SK-N-SH treated with all-trans-retinoic acid at 6 μM for 48 hours (cell line): ENCODE data around the gene LAMA2.
A peak's percentile ranks its signal among the peaks of the same experiment; 100 is the strongest.

ENCODE experiments used
- ATAC-seq: fragments of 200-7000 bp; cut with Tn5 transposase; 3 replicates; pipeline ENCODE4 v1.9.1; 2020; ENCODE audit warnings: mild to moderate bottlenecking, moderate library complexity
- ARNTL ChIP-seq: fragments of 450-650 bp; formaldehyde crosslinking; IDR thresholded peaks from 2 replicates; pipeline ENCODE4 v1.5.0; 2020; ENCODE audit warnings: low read depth, mild to moderate bottlenecking, moderate library complexity, borderline replicate concordance
- CSDC2 ChIP-seq: fragments of 250-450 bp; sonication (Bioruptor Pico); IDR thresholded peaks from 2 replicates; pipeline ENCODE4 v1.5.0; 2020; ENCODE audit warnings: mild to moderate bottlenecking, moderate library complexity
- CSRNP3 ChIP-seq: fragments of 250-450 bp; sonication (Bioruptor Pico); IDR thresholded peaks from 2 replicates; pipeline ENCODE4 v1.5.1; 2021; ENCODE audit warnings: mild to moderate bottlenecking, moderate library complexity
- ESRRG ChIP-seq: fragments of 250-450 bp; sonication (Bioruptor Pico); IDR thresholded peaks from 2 replicates; pipeline ENCODE4 v1.6.1; 2021; ENCODE audit warnings: mild to moderate bottlenecking
- GLIS3 ChIP-seq: fragments of 250-450 bp; sonication (Bioruptor Pico); IDR thresholded peaks from 2 replicates; pipeline ENCODE4 v1.5.0; 2020; ENCODE audit warnings: mild to moderate bottlenecking, moderate library complexity
- ISL1 ChIP-seq: fragments of 250-450 bp; sonication (Bioruptor Pico); IDR thresholded peaks from 2 replicates; pipeline ENCODE4 v2.1.2; 2022; ENCODE audit warnings: mild to moderate bottlenecking, moderate library complexity
- PPARA ChIP-seq: fragments of 250-450 bp; sonication (Bioruptor Pico); IDR thresholded peaks from 2 replicates; pipeline ENCODE4 v1.5.0; 2020; ENCODE audit warnings: mild to moderate bottlenecking, borderline replicate concordance
- RARB ChIP-seq: fragments of 250-450 bp; sonication (Bioruptor Pico); IDR thresholded peaks from 2 replicates; pipeline ENCODE4 v1.8.0; 2021; ENCODE audit warnings: mild to moderate bottlenecking, moderate library complexity
- SNAI2 ChIP-seq: fragments of 250-450 bp; sonication (Bioruptor Pico); IDR thresholded peaks from 2 replicates; pipeline ENCODE4 v1.5.0; 2020; ENCODE audit warnings: mild to moderate bottlenecking, moderate library complexity
- TCF4 ChIP-seq: fragments of 250-450 bp; sonication (Bioruptor Pico); IDR thresholded peaks from 2 replicates; pipeline ENCODE4 v1.8.0; 2021; ENCODE audit warnings: mild to moderate bottlenecking, moderate library complexity, borderline replicate concordance
- TOX ChIP-seq: fragments of 250-450 bp; sonication (Bioruptor Pico); IDR thresholded peaks from 2 replicates; pipeline ENCODE4 v1.8.0; 2021; ENCODE audit warnings: mild to moderate bottlenecking, moderate library complexity, borderline replicate concordance
- TSHZ2 ChIP-seq: fragments of 250-450 bp; sonication (Bioruptor Pico); IDR thresholded peaks from 2 replicates; pipeline ENCODE4 v1.5.0; 2020; ENCODE audit warnings: mild to moderate bottlenecking, moderate library complexity
- ZC3H10 ChIP-seq: fragments of 250-450 bp; sonication (Bioruptor Pico); IDR thresholded peaks from 2 replicates; pipeline ENCODE4 v1.5.1; 2021; ENCODE audit warnings: mild to moderate bottlenecking, moderate library complexity
- ZFP30 ChIP-seq: fragments of 450-650 bp; formaldehyde crosslinking; IDR thresholded peaks from 2 replicates; pipeline ENCODE4 v1.5.0; 2022; ENCODE audit warnings: mild to moderate bottlenecking, moderate library complexity
- ZNF70 ChIP-seq: fragments of 450-650 bp; formaldehyde crosslinking; IDR thresholded peaks from 2 replicates; pipeline ENCODE4 v1.5.0; 2020; ENCODE audit warnings: mild to moderate bottlenecking, moderate library complexity
- ZNF8 ChIP-seq: fragments of 450-650 bp; formaldehyde crosslinking; IDR thresholded peaks from 2 replicates; pipeline ENCODE4 v1.5.0; 2020; ENCODE audit warnings: mild to moderate bottlenecking, moderate library complexity
- TF ChIP-seq, protein P1 (sequence below): fragments of 250-450 bp; sonication (Bioruptor Pico); IDR thresholded peaks from 2 replicates; pipeline ENCODE4 v1.8.0; 2021; ENCODE audit warnings: low read depth, mild to moderate bottlenecking, moderate library complexity, borderline replicate concordance
- TF ChIP-seq, protein P2 (sequence below): fragments of 250-450 bp; sonication (Bioruptor Pico); IDR thresholded peaks from 2 replicates; pipeline ENCODE4 v1.8.0; 2020; ENCODE audit warnings: mild to moderate bottlenecking, moderate library complexity, borderline replicate concordance

LAMA2 gene

GRCh38 chr6:129469070-129469662, 586.2 kb downstream of the LAMA2 start:
- peak; percentile 56; the same call in 1 of the 3 replicates for ATAC-seq
- TF ChIP-seq TCF4 (CRISPR knock-in tag) (no peak), SNAI2 (CRISPR knock-in tag) (no peak), RARB (CRISPR knock-in tag) (no peak), TSHZ2 (CRISPR knock-in tag) (no peak), PPARA (CRISPR knock-in tag) (no peak), ZC3H10 (no peak), ISL1 (CRISPR knock-in tag) (no peak), ZFP30 (CRISPR knock-in tag) (no peak), ESRRG (CRISPR knock-in tag) (no peak)
- TF ChIP-seq, protein P1, sequence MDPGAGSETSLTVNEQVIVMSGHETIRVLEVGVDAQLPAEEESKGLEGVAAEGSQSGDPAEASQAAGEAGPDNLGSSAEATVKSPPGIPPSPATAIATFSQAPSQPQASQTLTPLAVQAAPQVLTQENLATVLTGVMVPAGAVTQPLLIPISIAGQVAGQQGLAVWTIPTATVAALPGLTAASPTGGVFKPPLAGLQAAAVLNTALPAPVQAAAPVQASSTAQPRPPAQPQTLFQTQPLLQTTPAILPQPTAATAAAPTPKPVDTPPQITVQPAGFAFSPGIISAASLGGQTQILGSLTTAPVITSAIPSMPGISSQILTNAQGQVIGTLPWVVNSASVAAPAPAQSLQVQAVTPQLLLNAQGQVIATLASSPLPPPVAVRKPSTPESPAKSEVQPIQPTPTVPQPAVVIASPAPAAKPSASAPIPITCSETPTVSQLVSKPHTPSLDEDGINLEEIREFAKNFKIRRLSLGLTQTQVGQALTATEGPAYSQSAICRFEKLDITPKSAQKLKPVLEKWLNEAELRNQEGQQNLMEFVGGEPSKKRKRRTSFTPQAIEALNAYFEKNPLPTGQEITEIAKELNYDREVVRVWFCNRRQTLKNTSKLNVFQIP (CRISPR knock-in tag), result no peak

GRCh38 chr6:129472239-129472638, 589.3 kb downstream of the LAMA2 start:
- TF ChIP-seq ISL1 (CRISPR knock-in tag), result no peak
- TF ChIP-seq ARNTL (CRISPR knock-in tag), result no peak
- TF ChIP-seq, protein P2, sequence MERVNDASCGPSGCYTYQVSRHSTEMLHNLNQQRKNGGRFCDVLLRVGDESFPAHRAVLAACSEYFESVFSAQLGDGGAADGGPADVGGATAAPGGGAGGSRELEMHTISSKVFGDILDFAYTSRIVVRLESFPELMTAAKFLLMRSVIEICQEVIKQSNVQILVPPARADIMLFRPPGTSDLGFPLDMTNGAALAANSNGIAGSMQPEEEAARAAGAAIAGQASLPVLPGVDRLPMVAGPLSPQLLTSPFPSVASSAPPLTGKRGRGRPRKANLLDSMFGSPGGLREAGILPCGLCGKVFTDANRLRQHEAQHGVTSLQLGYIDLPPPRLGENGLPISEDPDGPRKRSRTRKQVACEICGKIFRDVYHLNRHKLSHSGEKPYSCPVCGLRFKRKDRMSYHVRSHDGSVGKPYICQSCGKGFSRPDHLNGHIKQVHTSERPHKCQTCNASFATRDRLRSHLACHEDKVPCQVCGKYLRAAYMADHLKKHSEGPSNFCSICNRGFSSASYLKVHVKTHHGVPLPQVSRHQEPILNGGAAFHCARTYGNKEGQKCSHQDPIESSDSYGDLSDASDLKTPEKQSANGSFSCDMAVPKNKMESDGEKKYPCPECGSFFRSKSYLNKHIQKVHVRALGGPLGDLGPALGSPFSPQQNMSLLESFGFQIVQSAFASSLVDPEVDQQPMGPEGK (CRISPR knock-in tag), result no peak
- TF ChIP-seq ZNF8 (CRISPR knock-in tag), result no peak
- TF ChIP-seq ESRRG (CRISPR knock-in tag), result no peak
- TF ChIP-seq, protein P1 (CRISPR knock-in tag), result no peak
- TF ChIP-seq CSDC2 (CRISPR knock-in tag), result no peak
- no peak for TF ChIP-seq SNAI2 (CRISPR knock-in tag)
- TF ChIP-seq CSRNP3 (CRISPR knock-in tag), result no peak
- TF ChIP-seq GLIS3, result no peak
- ATAC-seq, result no peak

DNA sequence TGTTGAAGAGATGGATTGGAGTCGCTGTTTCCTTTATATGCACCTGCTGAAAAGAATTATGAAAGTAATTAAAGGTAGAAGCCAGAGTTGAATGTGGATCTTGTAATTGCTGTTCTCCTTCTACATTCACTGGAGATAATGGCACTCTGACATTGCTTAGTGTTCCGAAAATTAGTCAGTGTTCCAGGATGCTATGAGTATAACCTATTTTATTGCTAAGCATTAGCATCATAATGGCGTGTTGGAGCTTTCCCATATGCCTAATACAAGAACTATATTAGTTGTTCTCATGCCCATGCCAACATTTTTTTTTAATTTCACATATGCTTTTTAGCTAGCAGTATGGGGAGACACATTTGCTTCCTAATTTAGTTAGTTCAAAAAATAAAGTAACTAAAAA, 590.6 kb downstream of the LAMA2 start:
- no peak for ATAC-seq
- TF ChIP-seq ZNF70 (CRISPR knock-in tag) (no peak), TOX (CRISPR knock-in tag) (no peak), TSHZ2 (CRISPR knock-in tag) (no peak)
